Urinary bladder (tissue), 4 donors: ENCODE measurements around the gene CFAP410. TPM values are rescaled to one million over a fixed set of nuclear protein-coding genes. Genes with fewer than 3 reads are reported as not detected.

Experiments
- DNase-seq: peaks from one replicate; pipeline ENCODE4 v3.0.0-alpha.2; 2015; ENCODE audit errors: extremely low spot score
- H3K27ac ChIP-seq: one replicate; pipeline ENCODE4 v1.5.1; 2013; ENCODE audit warnings: low read depth, mild to moderate bottlenecking, moderate library complexity
- H3K36me3 ChIP-seq: one replicate; pipeline ENCODE4 v1.6.1; 2013; ENCODE audit warnings: mild to moderate bottlenecking, moderate library complexity; ENCODE audit not compliant: insufficient read depth
- H3K4me1 ChIP-seq: one replicate; pipeline ENCODE4 v1.6.1; 2013; ENCODE audit warnings: mild to moderate bottlenecking, moderate library complexity; ENCODE audit not compliant: insufficient read depth
- H3K4me3 ChIP-seq: one replicate; pipeline ENCODE4 v1.5.1; 2013; ENCODE audit warnings: low read depth, low read length
- WGBS: extraction: QIAGEN DNeasy Blood & Tissue Kit; methylation state at CpG from one replicate; pipeline ENCODE4 v1.1.7; 2013; 5-methylcytosine and 5-hydroxymethylcytosine counted together
- polyA plus RNA-seq: library from polyadenylated mRNA; stranded (reverse); fragments of 200-250 nt; gene quantifications from one replicate; pipeline ENCODE4 v1.2.3, GENCODE V29; 2013
- total RNA-seq: library from RNA; depleted of rRNA; stranded (reverse); fragments of >200 nt; gene quantifications from one replicate; pipeline ENCODE4 v1.2.3, GENCODE V29; 2014
- donor health status: healthy with polysubstance abuse.
- donor health status: healthy.

CFAP410 gene
- total and polyA plus RNA-seq, 2 donors, result 10.1 to 43.7 TPM

DNA sequence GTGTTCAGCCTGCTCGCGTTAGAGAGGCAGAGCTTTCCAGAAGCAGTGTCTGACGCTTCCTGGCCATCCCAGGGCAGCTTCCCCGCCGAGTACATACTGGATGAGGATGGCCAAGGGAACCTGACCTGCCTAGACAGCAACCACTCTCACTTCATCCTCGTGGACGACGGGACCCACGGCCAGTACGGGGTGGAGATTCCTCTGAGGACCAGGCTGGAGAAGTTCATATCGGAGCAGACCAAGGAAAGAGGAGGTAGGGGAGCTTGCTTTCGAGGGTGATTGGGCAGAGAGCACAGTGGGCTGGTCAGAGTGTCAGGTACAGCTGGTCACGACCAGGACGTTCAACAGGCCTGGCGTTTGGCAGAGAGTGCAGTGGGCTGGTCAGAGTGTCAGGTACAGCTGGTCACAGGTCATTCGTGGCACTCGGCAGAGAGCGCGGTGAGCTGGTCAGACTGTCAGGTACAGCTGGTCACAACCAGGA is 36.6 kb upstream of the CFAP410 start:
- no peaks in the 10 kb centered on the region for H3K4me1 ChIP-seq
- H3K4me3 ChIP-seq, result no peak overlapping the region
- H3K36me3 ChIP-seq, result no peaks in the 10 kb centered on the region
- WGBS, result 86% methylated on average over 19 of the region's 19 CpGs
- H3K27ac ChIP-seq, result no peak overlapping the region
- no peak for DNase-seq

DNA sequence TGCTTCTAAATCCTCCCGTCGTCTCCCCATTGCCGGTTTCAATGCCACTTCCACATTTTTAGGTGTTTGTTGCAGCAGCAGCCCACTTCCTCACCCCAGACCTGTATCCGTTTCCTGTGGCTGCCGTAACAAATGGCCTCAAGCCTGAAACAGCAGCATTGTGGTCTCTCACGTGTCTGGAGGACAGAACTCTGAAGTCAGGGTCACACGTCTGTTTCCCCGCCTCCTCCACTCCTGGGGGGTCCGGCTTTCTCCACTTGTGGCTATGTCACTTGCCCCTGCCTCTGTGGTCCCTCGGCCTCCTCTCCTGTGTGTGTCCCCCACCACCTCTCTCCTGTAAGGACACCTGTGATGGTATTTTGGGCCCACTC is 36.1 kb upstream of the CFAP410 start:
- Histone ChIP-seq H3K4me3 (no peak overlapping the region), H3K36me3 (no peaks in the 10 kb centered on the region), H3K27ac (no peak overlapping the region), H3K4me1 (no peaks in the 10 kb centered on the region)
- DNase-seq, result no peak
- 75% methylated on average over 10 of the region's 10 CpGs for WGBS

DNA sequence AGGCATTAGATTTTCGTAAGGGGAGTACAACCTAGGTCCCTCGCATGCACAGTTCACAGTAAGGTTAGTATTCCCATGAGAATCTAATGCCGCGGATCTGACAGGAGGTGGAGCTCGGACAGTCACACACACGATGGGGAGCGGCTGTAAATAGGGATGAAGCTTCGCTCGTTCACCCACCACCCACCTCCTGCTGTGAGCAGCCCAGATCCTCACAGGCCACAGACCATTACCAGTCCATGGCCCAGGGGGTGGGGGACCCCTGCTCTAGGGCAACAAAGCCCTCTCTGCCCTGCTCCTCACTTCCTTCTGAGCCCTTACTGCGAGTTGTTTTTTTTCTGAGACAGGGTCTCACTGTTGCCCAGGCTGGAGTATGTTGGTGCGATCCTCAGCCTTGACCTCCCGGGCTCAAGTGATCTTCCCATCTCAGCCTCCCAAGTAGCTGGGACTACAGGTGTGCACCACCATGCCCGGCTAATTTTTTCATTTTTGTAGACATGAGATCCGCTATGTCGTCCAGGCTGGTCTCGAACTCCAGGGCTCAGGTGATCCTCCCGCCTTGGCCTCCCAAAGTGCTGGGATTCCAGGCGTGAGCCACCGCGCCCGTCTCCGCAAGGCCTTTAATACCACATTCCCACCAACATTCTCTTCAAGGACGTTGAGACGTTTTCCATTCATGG is 35.6 kb upstream of the CFAP410 start:
- no peak for DNase-seq

DNA sequence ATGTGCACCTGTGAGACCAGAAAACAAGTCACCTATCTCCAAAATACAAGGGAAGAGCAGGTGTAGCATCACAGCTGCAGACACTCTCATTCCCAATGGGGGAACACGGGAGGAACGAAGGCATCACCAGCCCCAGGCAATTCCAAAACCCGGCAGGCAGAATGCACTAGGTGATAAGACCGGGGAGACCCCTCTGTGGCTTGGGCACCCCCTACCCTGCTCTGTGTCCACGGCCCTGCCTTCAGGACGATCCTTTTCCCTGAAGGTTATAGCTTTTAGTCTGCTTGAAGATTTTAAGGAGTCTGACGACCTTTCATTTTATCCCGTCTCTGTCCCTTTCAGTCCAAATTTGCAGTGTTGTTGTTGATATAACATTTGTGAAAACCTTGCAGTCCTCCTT is 33.4 kb upstream of the CFAP410 start:
- Histone ChIP-seq H3K4me1 (no peaks in the 10 kb centered on the region), H3K4me3 (no peak overlapping the region), H3K27ac (no peak overlapping the region), H3K36me3 (no peaks in the 10 kb centered on the region)
- no peak for DNase-seq
- 75% methylated on average over 8 of the region's 8 CpGs for WGBS

More for the DNA sequence above, 35.6 kb upstream of the CFAP410 start:
- no peak overlapping the region for H3K4me3 ChIP-seq
- 88% methylated on average over 24 of the region's 24 CpGs for WGBS
- H3K4me1 ChIP-seq, result no peaks in the 10 kb centered on the region
- no peak overlapping the region for H3K27ac ChIP-seq
- H3K36me3 ChIP-seq, result no peaks in the 10 kb centered on the region

DNA sequence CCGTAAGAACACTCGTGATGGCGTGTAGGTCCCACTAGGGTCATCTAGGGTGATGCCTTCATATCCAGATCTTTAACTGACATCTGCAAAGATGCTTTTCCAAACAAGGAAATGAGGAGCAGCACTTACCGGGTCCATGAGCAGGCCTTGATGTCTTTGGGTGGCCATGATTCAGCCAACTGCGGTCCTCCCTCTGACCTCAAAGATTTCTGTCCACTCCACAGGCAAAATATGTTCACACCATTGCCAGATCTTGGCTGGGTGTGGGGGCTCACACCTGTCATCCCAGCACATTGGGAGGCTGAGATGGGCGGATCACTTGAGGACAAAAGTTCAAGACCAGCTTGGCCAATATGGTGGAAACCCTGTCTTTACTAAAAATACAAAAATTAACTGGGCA is 32.4 kb upstream of the CFAP410 start:
- Histone ChIP-seq H3K36me3 (no peaks in the 10 kb centered on the region), H3K4me3 (no peak overlapping the region), H3K4me1 (no peaks in the 10 kb centered on the region), H3K27ac (no peak overlapping the region)
- DNase-seq, result no peak
- 90% methylated on average over 6 of the region's 6 CpGs for WGBS

DNA sequence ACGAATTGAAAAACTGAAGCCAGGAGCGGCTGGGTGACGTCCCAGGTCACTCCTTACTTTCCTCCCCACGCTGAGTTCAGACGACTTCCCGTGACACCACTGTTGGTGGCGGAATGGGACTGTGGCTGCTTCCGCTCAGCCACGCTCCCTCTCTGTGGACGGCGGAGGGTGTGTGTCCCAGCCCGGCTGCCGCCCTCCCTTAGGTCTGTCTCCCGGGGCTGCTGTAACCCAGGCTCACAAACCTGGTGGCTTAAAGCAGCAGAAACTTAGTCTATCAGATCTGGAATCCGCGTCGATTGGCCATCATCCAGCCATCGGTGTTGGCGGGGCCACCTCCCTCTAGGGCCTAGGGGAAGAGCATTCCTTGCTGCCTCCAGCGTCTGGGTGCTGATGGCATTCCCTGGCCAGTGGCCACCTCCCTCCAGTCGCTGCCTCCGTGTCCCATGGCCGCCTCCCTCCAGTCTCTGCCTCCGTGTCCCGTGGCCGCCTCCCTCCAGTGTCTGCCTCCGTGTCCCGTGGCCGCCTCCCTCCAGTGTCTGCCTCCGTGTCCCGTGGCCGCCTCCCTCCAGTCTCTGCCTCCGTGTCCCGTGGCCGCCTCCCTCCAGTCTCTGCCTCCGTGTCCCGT is 31.7 kb upstream of the CFAP410 start:
- 88% methylated on average over 35 of the region's 37 CpGs for WGBS
- no peaks in the 10 kb centered on the region for H3K36me3 ChIP-seq
- H3K4me3 ChIP-seq, result no peak overlapping the region
- H3K4me1 ChIP-seq, result no peaks in the 10 kb centered on the region
- H3K27ac ChIP-seq, result no peak overlapping the region
- DNase-seq, result no peak

DNA sequence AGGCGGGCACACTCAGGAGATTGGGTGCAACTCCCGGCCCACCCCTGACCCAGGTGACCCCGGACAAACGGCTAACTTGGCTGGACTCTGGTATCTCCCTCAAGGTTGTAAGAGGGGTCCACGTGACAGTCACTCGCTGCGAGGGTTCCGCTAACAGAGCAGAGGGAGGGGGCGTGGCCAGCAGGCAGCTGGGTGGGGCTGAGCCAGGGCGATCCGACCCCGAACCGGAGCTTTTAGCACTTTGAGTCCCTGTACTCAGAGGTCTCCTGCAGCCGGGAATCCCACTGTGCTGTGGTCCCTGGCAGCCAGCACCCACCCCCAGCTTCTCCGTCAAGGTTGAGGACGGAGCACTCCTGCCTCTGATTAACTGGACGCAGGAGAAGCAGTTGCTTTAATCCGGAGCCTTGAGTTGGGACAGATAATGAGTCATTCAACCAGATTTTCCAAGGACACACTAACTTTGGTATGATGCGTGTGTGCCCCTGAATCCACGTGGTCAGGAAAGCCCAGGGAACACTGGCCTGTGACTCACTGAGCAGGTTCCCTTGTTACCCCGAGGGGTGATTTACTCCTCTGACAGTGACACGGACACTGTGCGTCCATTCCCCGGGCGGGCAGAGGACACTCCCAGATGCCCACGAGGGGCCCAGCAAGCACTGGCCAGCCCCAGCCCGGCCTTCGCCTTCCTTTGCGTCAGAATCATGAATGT is 31.0 kb upstream of the CFAP410 start:
- Histone ChIP-seq H3K36me3 (no peaks in the 10 kb centered on the region), H3K4me1 (no peaks in the 10 kb centered on the region), H3K4me3 (no peak overlapping the region), H3K27ac (no peak overlapping the region)
- WGBS, result 30% methylated on average over 29 of the region's 29 CpGs
- no peak for DNase-seq

DNA sequence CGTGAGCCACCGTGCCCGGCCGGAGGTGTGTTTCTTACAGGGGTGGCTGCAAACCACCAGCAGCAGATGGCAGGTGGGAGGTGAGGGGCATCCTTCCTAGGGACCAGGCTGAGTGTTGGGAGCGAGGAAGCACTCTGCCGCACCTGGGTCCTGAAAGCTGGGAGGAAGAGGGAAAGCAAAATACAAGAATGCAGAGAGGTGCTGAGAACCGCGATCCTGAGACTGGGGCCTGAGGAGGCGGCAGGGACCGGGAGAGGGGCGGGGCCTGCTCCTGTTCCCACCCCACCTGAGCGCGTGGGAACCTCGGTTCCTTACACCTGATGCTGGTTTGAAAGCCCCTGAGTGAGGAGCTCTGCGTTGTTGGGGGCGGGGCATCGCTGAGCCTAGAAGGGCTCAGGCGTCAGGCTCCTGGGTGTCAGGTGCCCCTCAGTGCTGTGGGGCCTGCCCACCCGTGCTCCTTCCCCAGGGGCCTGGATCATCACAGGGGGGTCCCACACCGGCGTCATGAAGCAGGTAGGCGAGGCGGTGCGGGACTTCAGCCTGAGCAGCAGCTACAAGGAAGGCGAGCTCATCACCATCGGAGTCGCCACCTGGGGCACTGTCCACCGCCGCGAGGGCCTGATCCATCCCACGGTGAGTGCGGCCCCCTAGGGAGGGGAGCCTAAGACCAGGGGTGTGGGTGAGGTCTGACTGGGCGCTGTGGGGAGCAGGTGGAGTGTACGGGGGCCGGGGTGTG is 29.7 kb upstream of the CFAP410 start:
- H3K4me1 ChIP-seq, result no peaks in the 10 kb centered on the region
- no peaks in the 10 kb centered on the region for H3K36me3 ChIP-seq
- DNase-seq, result no peak
- H3K27ac ChIP-seq, result no peak overlapping the region
- H3K4me3 ChIP-seq, result no peak overlapping the region
- 31% methylated on average over 35 of the region's 35 CpGs for WGBS

DNA sequence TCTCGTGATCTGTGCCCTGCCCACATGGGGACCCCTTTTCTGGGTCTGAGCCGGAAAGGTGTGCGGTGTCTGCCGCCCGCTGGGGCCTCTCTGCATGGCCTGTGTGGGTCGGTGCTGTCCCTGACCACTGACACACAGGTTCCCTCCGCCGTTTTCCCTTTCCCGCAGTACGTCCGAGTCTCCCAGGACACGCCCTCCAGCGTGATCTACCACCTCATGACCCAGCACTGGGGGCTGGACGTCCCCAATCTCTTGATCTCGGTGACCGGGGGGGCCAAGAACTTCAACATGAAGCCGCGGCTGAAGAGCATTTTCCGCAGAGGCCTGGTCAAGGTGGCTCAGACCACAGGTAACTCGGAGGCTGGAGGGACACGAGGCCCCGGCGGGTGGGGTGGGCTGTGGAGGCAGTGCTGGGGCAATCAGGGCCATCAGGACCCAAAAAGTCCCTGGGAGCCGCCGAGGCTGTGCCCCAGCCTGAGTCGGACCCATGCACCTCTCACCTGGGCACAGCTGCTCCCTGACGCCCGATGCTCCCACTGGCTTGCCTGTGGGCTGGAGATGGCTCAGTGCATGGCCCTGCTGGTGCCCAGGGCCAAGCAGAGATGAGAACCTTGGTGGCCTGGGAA is 27.5 kb upstream of the CFAP410 start:
- Histone ChIP-seq H3K4me3 (no peak overlapping the region), H3K36me3 (no peaks in the 10 kb centered on the region), H3K27ac (no peak overlapping the region), H3K4me1 (no peaks in the 10 kb centered on the region)
- WGBS, result 88% methylated on average over 28 of the region's 28 CpGs
- DNase-seq, result no peak

DNA sequence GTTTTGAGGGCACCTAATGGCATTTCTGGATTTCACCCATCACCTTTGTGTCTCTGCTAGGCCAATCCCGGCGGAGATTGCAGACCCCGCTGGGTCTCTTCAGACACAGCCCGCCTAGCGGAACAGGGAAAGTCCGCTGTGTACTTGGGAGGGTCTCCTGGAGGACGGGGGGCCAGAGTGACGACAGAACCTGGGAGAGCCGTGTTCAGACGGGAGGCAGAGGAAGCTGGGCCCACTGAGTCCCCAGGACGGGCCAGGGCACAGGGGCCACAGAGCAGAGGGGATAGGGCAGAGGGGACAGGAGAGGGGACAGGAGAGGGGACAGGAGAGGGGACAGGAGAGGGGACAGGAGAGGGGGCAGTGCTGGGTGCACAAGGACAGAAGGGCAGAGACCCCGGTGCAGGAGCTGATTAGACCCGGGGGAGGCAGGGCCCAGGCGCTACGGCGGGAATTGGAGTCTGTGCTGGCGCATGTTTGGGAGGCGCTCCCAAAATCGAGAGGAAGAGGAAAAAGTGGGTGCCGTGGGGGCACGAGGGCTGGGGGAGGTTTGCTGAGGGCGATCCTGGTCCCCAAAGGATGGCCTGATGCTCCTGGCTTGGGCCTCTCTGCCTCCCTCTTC is 26.9 kb upstream of the CFAP410 start:
- H3K27ac ChIP-seq, result no peak overlapping the region
- DNase-seq, result no peak

DNA sequence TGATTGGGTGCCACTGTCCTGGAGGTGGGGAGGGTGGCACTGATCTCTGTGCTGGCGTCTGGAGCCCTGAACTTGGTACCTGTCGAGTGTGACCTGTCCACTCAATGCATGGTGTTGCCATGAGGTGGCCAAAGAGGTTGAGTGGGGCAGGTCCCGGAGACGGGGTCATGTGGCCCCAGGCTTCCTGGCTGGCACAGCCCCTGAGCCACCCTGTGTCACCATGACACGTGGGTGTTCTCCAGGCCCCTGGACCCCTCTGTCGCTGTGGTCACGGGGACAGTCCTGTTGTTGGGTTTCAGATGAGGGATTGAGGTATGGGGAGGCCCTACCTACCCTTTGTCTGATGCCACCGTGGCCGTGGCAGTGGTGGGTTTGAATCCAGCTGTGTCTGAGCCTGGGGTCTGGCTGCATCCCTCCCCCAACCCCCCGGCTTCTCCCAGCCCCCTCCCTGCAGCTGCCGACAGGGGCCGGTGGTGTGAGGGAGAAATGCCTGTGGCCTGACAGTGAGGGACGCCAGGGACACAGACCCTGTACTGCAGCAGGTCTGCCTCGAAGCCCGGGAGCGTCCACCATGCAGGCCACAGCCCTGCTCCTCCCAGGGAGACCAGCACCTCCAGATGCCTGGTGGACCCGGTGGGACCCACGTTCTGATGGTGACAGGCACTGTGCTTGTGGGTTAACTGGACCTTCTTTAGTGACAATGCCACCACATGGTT is 26.2 kb upstream of the CFAP410 start:
- no peaks in the 10 kb centered on the region for H3K36me3 ChIP-seq
- 89% methylated on average over 18 of the region's 18 CpGs for WGBS
- DNase-seq, result no peak

More for the DNA sequence above, 26.9 kb upstream of the CFAP410 start:
- Histone ChIP-seq H3K4me3 (no peak overlapping the region), H3K36me3 (no peaks in the 10 kb centered on the region), H3K4me1 (no peaks in the 10 kb centered on the region)
- WGBS, result 91% methylated on average over 22 of the region's 22 CpGs

DNA sequence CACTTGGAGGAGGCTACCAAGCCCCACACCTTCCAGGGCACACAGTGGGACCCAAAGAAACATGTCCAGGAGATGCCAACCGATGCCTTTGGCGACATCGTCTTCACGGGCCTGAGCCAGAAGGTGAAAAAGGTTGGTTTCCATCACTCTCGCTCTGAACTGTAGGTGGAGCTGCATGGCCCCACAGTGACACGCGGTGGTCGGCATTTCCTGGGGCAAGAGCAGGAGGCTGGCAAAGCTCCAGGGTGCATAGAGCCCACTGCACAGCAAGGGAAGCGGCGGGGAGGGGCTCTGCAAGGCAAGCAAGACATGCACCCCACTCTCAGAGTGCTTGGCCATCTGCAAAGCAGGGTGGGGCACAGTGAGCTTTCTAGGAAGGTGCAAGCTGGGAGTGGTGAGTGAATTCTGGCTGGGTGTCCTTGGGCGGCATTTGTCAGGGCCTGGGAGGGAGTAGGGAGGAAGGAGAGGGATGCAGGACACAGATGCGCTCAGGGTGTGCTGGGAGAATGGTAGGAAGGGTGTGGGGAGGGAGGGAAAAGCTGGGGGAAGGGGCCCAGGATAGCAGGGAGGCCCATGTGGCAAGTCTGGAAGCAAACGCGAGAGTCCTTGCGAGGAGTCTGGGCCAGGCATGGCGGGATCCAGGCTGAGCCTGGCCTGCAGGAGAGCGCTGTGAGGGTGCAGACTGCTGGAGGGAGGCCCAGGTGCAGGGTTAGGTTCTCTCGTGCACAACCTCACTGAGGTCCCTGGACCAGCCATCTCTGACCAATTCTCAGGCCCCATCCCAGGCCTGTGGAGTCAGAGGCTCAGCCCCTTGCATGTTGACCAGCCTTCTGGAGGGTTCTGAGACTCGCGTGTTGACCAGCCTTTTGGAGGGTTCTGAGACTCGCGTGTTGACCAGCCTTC is 25.2 kb upstream of the CFAP410 start:
- Histone ChIP-seq H3K4me1 (no peaks in the 10 kb centered on the region), H3K36me3 (no peaks in the 10 kb centered on the region), H3K27ac (no peak overlapping the region), H3K4me3 (no peak overlapping the region)
- DNase-seq, result no peak
- 78% methylated on average over 22 of the region's 22 CpGs for WGBS

More for the DNA sequence above, 26.2 kb upstream of the CFAP410 start:
- Histone ChIP-seq H3K27ac (no peak overlapping the region), H3K4me1 (no peaks in the 10 kb centered on the region), H3K4me3 (no peak overlapping the region)
